GM03348 (cell line): Measurements from ENCODE around the gene DCDC2.
"Not testable (repeated sequence)": the region's sequence is repeated elsewhere in the genome, so short reads cannot be mapped to it uniquely, and the experiment has no call there.

ENCODE experiments used
- DNase-seq: peaks from one replicate; pipeline ENCODE4 v3.0.0; 2012; ENCODE audit warnings: low spot score

Gene DCDC2

GRCh38 chr6:24147511-24148153 lies 210.2 kb downstream of the DCDC2 start:
- DNase-seq, result no peak

DNA sequence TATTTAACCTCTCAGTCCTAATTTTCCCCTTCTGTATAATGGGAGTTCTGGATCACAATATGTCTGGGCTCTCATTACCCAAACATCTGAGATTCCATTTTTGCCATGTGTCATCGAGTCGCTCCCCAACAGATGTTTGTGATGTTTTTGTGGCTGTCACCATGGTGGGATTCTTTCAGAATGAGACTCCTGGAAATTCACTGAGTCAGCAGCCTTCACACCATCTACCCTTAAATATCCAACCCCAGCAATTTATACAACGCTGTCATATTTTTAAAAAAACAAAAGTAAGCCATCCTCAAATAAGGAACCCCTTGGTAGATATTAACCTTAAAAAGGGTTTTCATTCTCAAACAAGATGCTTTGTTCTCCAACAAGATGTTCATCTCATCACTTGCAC lies 211.0 kb downstream of the DCDC2 start:
- DNase-seq, result no peak

GRCh38 chr6:24145690-24146131 lies 212.1 kb downstream of the DCDC2 start:
- DNase-seq, result no peak

- not testable (repeated sequence) for DNase-seq
These were observed 215.1 kb downstream of the DCDC2 start for GRCh38 chr6:24142733-24143132.

DNA sequence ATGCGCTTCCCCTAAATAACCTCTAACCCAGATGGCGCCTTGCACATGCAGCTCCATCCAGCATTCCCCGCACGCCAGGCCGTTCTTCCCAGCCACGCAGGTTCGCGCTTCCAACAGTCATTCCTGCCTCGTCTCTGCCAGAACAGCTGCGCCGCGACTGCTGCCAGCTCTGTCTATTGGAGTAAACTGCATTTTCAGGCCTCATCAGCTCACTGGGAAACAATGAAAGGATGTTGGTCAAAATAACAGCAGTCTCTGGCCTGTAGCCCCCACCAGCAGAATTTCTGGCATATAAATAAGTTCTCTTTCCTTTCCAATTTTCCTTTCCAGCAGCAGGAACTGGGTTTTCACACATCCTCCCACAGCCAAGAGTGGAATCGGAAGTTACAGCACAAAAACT lies 217.3 kb downstream of the DCDC2 start:
- no peak for DNase-seq

- DNase-seq, result no peak
These were observed 218.2 kb downstream of the DCDC2 start for GRCh38 chr6:24139639-24140038.

- no peak for DNase-seq
These were observed 218.8 kb downstream of the DCDC2 start for GRCh38 chr6:24139080-24139479.

DNA sequence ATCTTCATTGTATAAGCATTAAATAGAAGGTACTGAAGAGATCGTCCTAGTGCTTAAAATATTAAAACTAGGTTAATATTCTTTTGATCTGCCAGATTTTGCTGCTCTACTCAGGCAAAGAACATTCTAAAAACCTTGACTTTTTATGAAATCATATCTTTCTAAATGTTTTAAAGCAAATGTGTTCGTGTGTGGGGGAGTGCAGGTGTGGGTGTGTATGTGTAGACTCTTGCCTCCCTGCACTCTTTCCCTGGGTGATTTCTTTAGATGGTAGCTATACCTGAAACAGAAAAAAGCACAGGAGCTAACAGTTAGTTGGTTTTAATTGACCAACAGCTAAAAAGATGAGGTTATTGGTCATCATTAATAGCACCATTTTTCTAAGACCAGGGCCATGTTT lies 226.1 kb downstream of the DCDC2 start:
- DNase-seq, result no peak

- no peak for DNase-seq
These were observed 230.5 kb downstream of the DCDC2 start for GRCh38 chr6:24127316-24127715.

DNA sequence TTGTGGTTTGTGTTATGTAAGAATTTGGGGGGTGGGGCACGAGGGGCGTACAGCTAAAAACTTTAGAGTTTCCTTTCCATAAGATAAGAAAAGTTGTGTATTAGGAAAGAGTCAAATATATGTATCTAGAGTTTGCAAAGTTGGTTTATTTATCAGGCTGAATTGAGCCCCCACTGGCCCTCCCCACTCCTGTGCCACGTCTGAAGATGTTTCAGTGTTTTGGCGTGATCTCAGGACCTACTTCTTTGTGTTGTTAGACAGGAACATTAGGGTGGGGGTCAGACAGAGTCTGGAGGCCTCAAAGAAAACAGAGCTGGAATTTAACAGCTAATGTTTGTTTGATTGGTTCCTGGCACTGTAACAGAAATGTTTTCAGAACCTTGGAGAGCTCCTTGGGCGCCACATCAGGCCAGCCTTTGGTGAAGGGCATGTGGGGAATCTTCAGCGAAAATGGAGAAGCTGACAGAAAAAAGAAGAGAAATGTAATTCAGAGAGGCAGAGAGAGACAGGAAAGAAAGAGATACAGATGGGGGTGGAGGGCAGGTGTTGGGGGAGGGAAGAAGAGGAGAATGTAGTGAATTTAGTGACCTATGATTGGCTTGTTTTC lies 231.2 kb downstream of the DCDC2 start:
- peak; percentile 37 for DNase-seq

GRCh38 chr6:24125980-24126379 lies 231.9 kb downstream of the DCDC2 start, which contains the start of gene NRSN1:
NRSN1 (plus strand) TSS chr6:24126215; CDS start chr6:24134328, 8,113 bp downstream.
- no peak for DNase-seq

DNA sequence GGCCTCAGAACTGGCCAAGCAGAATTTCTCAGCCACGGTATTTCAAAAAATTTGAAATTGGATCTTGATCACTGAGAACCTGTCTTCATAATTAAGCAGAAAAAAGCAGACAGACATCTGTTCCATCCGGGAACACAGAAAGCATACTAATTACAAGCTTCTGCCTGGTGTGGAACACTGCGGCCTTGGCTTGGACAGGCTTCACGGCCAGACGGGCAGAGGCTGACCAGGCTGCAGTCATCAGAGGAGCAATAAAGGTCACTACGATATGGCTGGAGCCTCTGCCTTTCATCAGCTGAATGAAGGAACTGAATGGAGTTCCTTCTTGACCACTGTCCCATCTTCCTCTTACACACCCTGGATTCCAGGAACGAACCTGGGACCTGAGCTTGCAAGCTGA lies 235.7 kb downstream of the DCDC2 start:
- DNase-seq, result no peak
